HUES48 (cell line): ENCODE measurements around the gene USP17L5.
"Not testable (repeated sequence)": the region's sequence is repeated elsewhere in the genome, so short reads cannot be mapped to it uniquely, and the experiment has no call there.

Experiments
- H3K27ac ChIP-seq: one replicate; pipeline ENCODE4 v1.7.0; 2013; ENCODE audit warnings: low read depth, low read length, inconsistent platforms
- H3K27me3 ChIP-seq: 2 replicates; pipeline ENCODE4 v1.6.1; 2013; ENCODE audit warnings: mild to moderate bottlenecking, low read length; ENCODE audit not compliant: control insufficient read depth, insufficient read depth
- H3K36me3 ChIP-seq: 2 replicates; pipeline ENCODE4 v1.6.1; 2013; ENCODE audit warnings: low read length; ENCODE audit not compliant: control insufficient read depth, insufficient read depth
- H3K4me1 ChIP-seq: 2 replicates; pipeline ENCODE4 v1.6.1; 2013; ENCODE audit warnings: mild to moderate bottlenecking, low read length; ENCODE audit not compliant: control insufficient read depth, insufficient read depth
- H3K4me3 ChIP-seq: 2 replicates; pipeline ENCODE4 v1.5.1; 2013; ENCODE audit warnings: mild to moderate bottlenecking, low read depth, low read length
- H3K9ac ChIP-seq: 2 replicates; pipeline ENCODE4 v1.6.1; 2013; ENCODE audit warnings: mild to moderate bottlenecking, low read depth, low read length, moderate library complexity
- H3K9me3 ChIP-seq: 2 replicates; pipeline ENCODE4 v1.6.1; 2013; ENCODE audit warnings: low read length; ENCODE audit not compliant: control insufficient read depth, insufficient read depth

USP17L5 gene

DNA sequence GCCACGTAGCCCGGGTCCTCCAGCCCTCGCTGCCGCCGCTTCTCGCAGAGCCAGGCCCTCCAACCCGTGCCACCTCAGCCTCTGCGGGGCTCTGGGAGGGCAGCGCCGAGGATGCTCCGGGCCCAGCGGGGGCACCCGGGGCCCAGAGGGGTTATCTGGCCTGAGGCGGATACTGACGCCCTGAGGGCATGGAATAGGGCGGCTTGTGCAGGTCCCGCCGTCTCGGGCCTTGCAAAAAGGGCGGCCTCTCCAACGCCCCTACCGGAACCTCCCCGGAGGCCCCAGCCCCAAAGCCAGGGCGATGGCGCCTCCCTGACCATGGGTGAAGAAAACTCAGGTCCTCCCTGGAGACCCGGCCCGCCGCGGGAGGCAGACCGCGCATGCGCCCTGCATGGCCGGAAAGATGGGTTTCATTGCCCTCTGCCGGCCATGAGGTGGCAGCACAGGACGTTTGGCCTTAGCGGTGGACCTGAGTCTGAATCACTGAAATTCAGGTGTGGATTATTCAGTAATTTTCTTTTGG lies 41.9 kb downstream of the USP17L5 start:
- H3K27ac ChIP-seq, H3K9ac ChIP-seq, H3K4me1 ChIP-seq, H3K27me3 ChIP-seq, H3K4me3 ChIP-seq, H3K36me3 ChIP-seq, H3K9me3 ChIP-seq: not testable (repeated sequence)

DNA sequence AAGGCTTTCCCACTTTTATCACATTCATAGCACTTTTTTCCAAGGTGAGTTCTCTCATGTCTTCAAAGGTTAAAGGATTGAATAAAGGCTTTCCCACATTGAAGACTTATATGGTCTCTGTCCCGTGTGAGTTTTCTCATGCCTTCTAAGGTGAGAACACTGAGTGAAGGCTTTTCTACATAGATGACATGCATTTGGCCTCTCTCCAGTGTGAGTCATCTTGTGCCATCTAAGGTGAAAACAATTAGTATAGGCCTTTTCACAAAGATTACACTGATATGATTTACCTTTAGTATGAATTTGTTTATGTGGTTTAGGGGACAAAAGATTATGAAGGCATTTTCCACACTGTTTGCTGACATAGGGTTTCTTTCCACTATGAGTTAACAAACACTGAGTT lies 44.9 kb downstream of the USP17L5 start:
- Histone ChIP-seq H3K4me1 (no peaks in the 10 kb centered on the region), H3K36me3 (no peaks in the 10 kb centered on the region), H3K27ac (no peak overlapping the region), H3K9ac (no peak overlapping the region), H3K27me3 (no peaks in the 10 kb centered on the region), H3K9me3 (no peaks in the 10 kb centered on the region; the same call in 1 of the 2 replicates), H3K4me3 (no peak overlapping the region)

DNA sequence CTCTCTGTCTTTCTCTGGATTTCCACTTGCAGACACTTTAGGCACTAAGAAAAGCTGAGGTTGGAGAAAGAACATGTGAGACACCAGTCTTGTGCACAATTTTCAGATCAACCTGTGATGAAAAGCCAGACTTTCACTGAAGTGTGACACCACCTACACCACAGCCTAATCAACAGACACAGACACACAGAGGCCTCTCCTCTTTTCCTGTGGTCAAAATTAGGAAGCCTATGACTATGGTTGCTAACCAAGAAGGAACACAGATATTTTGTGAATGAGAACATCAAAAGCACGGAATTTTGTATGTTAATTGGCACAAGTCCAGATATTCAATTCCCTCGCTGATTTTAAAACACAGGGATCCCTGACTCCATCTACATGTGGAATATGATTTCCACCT lies 49.8 kb downstream of the USP17L5 start:
- not testable (repeated sequence) for H3K27me3 ChIP-seq, H3K9ac ChIP-seq, H3K4me1 ChIP-seq, H3K36me3 ChIP-seq, H3K9me3 ChIP-seq, H3K4me3 ChIP-seq, H3K27ac ChIP-seq
